PFSK-1 (cell line): ENCODE data around the gene VPS8.
A peak's percentile ranks its signal among the peaks of the same experiment; 100 is the strongest.

Source experiments
- FOXP2 ChIP-seq: optimal IDR thresholded peaks from 2 replicates; pipeline ENCODE3; 2011; ENCODE audit warnings: borderline replicate concordance, control low read depth, inconsistent platforms; ENCODE audit not compliant: insufficient read depth; ENCODE audit errors: extremely low read length, extremely low read depth
- POLR2AphosphoS5 ChIP-seq: IDR thresholded peaks from 2 replicates; pipeline ENCODE4 v1.6.1; 2012; ENCODE audit warnings: low read depth, mild to moderate bottlenecking, control low read depth, low read length, moderate library complexity
- SIN3A ChIP-seq: IDR thresholded peaks from 2 replicates; pipeline ENCODE4 v1.6.1; 2012; ENCODE audit warnings: mild to moderate bottlenecking, low read length, moderate library complexity, borderline replicate concordance; ENCODE audit not compliant: insufficient read depth
- TAF1 ChIP-seq: IDR thresholded peaks from 2 replicates; pipeline ENCODE4 v1.6.1; 2012; ENCODE audit warnings: low read length, control low read depth, borderline replicate concordance; ENCODE audit not compliant: insufficient read depth
- TF ChIP-seq, protein P1 (sequence below), 2 experiments: IDR thresholded peaks; 2 replicates each; pipeline versions ENCODE4 v1.6.1 to v1.8.0; 2011 to 2012; ENCODE audit warnings: low read depth in 2 of 2, low read length in 2 of 2, control low read depth in 1 of 2, inconsistent platforms in 1 of 2, mild to moderate bottlenecking in 1 of 2, moderate library complexity in 1 of 2; ENCODE audit not compliant: insufficient read depth in 1 of 2

DNA sequence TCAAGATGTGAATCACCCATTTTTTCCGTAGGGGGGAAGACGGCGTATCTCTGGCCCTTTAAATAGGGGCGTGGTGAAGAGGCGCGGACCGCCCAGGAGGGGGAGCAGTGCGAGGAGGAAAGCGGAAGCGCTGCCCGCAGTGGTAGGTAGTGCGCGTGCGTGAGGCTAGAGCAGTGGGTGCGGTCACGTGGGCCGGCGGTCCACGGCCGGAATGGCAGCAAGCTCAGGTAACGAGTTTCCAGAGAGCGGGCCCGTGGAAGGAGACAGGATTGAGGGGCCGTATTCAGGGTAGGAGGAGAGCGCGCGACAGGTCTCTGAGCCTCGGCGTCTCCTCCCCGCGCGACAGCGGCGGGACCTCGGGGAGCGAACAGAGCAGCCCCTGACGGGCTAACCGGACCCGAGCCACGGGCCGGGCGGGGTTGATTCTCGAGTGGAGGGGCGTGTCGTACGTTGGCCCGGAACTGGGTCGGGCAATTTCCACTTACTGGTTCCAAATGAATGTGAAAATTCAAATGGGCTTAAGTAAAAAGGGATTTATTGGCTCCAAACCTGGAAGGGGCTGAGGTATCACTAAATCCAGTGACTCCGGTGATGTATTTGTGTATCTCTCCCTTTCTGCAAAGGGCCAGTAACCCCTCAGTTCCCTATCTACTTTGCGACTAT lies at the start of gene VPS8:
- peak; percentile 68; the same call in 1 of the 2 replicates for TF ChIP-seq POLR2AphosphoS5
- TF ChIP-seq, protein P1, sequence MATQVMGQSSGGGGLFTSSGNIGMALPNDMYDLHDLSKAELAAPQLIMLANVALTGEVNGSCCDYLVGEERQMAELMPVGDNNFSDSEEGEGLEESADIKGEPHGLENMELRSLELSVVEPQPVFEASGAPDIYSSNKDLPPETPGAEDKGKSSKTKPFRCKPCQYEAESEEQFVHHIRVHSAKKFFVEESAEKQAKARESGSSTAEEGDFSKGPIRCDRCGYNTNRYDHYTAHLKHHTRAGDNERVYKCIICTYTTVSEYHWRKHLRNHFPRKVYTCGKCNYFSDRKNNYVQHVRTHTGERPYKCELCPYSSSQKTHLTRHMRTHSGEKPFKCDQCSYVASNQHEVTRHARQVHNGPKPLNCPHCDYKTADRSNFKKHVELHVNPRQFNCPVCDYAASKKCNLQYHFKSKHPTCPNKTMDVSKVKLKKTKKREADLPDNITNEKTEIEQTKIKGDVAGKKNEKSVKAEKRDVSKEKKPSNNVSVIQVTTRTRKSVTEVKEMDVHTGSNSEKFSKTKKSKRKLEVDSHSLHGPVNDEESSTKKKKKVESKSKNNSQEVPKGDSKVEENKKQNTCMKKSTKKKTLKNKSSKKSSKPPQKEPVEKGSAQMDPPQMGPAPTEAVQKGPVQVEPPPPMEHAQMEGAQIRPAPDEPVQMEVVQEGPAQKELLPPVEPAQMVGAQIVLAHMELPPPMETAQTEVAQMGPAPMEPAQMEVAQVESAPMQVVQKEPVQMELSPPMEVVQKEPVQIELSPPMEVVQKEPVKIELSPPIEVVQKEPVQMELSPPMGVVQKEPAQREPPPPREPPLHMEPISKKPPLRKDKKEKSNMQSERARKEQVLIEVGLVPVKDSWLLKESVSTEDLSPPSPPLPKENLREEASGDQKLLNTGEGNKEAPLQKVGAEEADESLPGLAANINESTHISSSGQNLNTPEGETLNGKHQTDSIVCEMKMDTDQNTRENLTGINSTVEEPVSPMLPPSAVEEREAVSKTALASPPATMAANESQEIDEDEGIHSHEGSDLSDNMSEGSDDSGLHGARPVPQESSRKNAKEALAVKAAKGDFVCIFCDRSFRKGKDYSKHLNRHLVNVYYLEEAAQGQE (IDR thresholded peaks at IDR 0.05; ENCODE audit: insufficient read depth in 1 of 2, low read depth in 2 of 2, low read length in 2 of 2) = no peak
- no peak for TF ChIP-seq TAF1
- TF ChIP-seq SIN3A = no peak
- peak; percentile 83 for TF ChIP-seq FOXP2
